ENCODE results near the gene DDIT3. TPM values are rescaled to one million over a fixed set of nuclear protein-coding genes. Genes with fewer than 3 reads are reported as not detected.
"Not testable (repeated sequence)": the region's sequence is repeated elsewhere in the genome, so short reads cannot be mapped to it uniquely, and the experiment has no call there.

The DDIT3 gene
- total and polyA plus RNA-seq, 7 experiments from 2014 or later = 15.9 to 124 (median 48.8) TPM

DNA sequence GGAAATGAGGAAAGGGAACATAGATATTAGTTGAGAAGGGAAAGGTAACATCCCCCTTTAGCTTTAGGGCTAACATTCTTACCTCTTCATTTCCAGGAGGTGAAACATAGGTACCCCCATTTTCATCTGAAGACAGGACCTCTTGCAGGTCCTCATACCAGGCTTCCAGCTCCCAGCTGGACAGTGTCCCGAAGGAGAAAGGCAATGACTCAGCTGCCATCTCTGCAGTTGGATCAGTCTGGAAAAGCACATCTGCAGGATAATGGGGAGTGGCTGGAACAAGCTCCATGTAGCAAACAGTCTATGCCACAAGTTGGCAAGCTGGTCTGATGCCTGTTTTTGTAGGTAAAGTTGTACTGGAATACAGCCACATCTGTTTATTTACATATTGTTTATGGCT, 3.1 kb downstream of the DDIT3 start:
- Mint-ChIP-seq H3K4me3 (peak overlapping the region in 4 of 10 donors; percentile 38 to 68 (median 46)), H3K36me3 (peaks cover 5 to 42% (median 28%) of the 10 kb centered on the region in 5 donors)
- intact Hi-C loops (cut with micrococcal nuclease) = no loop called here

DNA sequence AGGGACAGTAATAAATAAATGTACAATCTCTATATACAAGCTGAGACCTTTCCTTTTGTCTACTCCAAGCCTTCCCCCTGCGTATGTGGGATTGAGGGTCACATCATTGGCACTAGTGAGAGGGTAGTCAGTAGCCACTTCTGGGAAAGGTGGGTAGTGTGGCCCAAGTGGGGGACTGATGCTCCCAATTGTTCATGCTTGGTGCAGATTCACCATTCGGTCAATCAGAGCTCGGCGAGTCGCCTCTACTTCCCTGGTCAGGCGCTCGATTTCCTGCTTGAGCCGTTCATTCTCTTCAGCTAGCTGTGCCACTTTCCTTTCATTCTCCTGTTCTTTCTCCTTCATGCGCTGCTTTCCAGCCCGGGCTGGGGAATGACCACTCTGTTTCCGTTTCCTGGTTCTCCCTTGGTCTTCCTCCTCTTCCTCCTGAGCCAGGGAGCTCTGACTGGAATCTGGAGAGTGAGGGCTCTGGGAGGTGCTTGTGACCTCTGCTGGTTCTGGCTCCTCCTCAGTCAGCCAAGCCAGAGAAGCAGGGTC, 3.6 kb downstream of the DDIT3 start:
- no peaks in the 10 kb centered on the region for H3K9me3 ChIP-seq (ENCODE audit: control insufficient read depth in 2 of 3, low read length in 3 of 3)
- intact Hi-C loops (cut with micrococcal nuclease) = no loop called here
- H3K4me3 ChIP-seq (ENCODE audit: low read length) = no peak overlapping the region
- H3K27me3 ChIP-seq (ENCODE audit: control insufficient read depth in 2 of 2, insufficient read depth in 2 of 2, low read length in 2 of 2) = no peaks in the 10 kb centered on the region
- no peak overlapping the region for H3K27ac ChIP-seq (ENCODE audit: low read depth, low read length)
- ChIA-PET POLR2A (interaction anchor here (0.6 to 3.4 kb wide), 13 partner anchors 8 to 797 kb away, joined by 3 to 16 read pairs (median 4); partner anchors contain the start of genes ARHGAP9 and GLI1), CTCF (no interaction called here)
- H3K36me3 ChIP-seq (ENCODE audit: control insufficient read depth in 2 of 3, insufficient read depth in 3 of 3, low read length in 3 of 3) = peaks cover 19 to 59% (median 21%) of the 10 kb centered on the region in 3 experiments
- H3K4me1 Mint-ChIP-seq = peaks cover 25 to 56% (median 38%) of the 10 kb centered on the region in 7 donors
- H3K36me3 Mint-ChIP-seq = peaks cover 5 to 46% (median 32%) of the 10 kb centered on the region in 5 donors
- H3K4me3 Mint-ChIP-seq = no peak overlapping the region
- H3K9me3 Mint-ChIP-seq = peaks cover 0 to 9% (median 0%) of the 10 kb centered on the region in 11 donors
- peaks cover 19 to 24% of the 10 kb centered on the region in 2 donors for H3K4me1 ChIP-seq (ENCODE audit: control insufficient read depth in 2 of 2, insufficient read depth in 2 of 2, low read length in 2 of 2)
- DNase-seq (no peak), ATAC-seq (no peak)
- H3K27ac Mint-ChIP-seq = peak overlapping the region in 7 of 9 donors; percentile 4 to 99 (median 64)
- peaks cover 0 to 4% (median 0%) of the 10 kb centered on the region in 5 donors for H3K27me3 Mint-ChIP-seq

More for the DNA sequence above, 3.1 kb downstream of the DDIT3 start:
- ChIA-PET POLR2A (interaction anchor here (0.5 to 3.4 kb wide), 10 partner anchors 13 to 798 kb away, joined by 3 to 16 read pairs (median 4); partner anchors contain the start of gene ARHGAP9), CTCF (no interaction called here)
- H3K4me3 ChIP-seq (ENCODE audit: low read length) = no peak overlapping the region
- Mint-ChIP-seq H3K9me3 (peaks cover 0 to 9% (median 0%) of the 10 kb centered on the region in 11 donors), H3K27me3 (peaks cover 0 to 6% (median 0%) of the 10 kb centered on the region in 5 donors), H3K27ac (peak overlapping the region in 7 of 9 donors; percentile 64 to 99 (median 72)), H3K4me1 (peaks cover 28 to 58% (median 43%) of the 10 kb centered on the region in 7 donors)
- no peak for DNase-seq
- H3K36me3 ChIP-seq (ENCODE audit: control insufficient read depth in 2 of 3, insufficient read depth in 3 of 3, low read length in 3 of 3) = peaks cover 14 to 54% (median 16%) of the 10 kb centered on the region in 3 experiments
- peaks cover 23 to 29% of the 10 kb centered on the region in 2 donors for H3K4me1 ChIP-seq (ENCODE audit: control insufficient read depth in 2 of 2, insufficient read depth in 2 of 2, low read length in 2 of 2)
- no peak for ATAC-seq
- H3K27ac ChIP-seq (ENCODE audit: low read depth, low read length) = peak overlapping the region; percentile 9
- H3K9me3 ChIP-seq (ENCODE audit: control insufficient read depth in 2 of 3, low read length in 3 of 3) = no peaks in the 10 kb centered on the region
- no peaks in the 10 kb centered on the region for H3K27me3 ChIP-seq (ENCODE audit: control insufficient read depth in 2 of 2, insufficient read depth in 2 of 2, low read length in 2 of 2)

DNA sequence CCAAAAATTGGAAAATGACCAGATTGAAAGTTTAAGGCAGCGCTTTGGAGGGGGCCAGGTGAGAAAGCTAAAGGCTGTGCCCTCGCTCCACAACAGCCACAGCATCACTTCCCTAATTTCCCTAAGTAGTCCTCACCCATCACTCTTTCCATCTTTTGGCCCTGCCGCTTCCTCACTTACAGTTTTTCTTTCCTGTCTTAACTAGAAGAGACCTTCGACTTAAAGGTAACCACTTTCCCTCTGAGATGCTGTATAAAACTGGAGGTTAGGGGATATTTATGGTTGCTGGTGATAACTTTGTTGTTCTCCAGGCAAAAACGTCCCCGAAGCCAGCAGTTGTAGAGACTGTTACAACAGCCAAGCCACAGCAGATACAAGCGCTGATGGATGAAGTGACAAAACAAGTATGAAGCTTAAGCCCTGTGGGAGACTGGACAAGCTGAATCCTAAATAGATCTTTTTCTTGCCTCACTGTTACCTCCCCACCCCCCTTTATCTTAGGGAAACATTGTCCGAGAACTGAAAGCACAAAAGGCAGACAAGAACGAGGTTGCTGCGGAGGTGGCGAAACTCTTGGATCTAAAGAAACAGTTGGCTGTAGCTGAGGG, 4.3 kb downstream of the DDIT3 start:
- Mint-ChIP-seq H3K4me1 (peaks cover 22 to 49% (median 32%) of the 10 kb centered on the region in 7 donors), H3K27ac (peak overlapping the region in 8 of 9 donors; percentile 32 to 70 (median 54)), H3K4me3 (no peak overlapping the region), H3K36me3 (peaks cover 5 to 46% (median 33%) of the 10 kb centered on the region in 5 donors), H3K9me3 (peaks cover 0 to 9% (median 0%) of the 10 kb centered on the region in 11 donors), H3K27me3 (peaks cover 0 to 4% (median 0%) of the 10 kb centered on the region in 5 donors)
- ChIA-PET CTCF (no interaction called here), POLR2A (interaction anchor here (0.7 to 3.4 kb wide), 10 partner anchors 8 to 57 kb away, joined by 3 to 16 read pairs (median 4); partner anchors contain the start of genes ARHGAP9 and GLI1)
- Histone ChIP-seq H3K9me3 (ENCODE audit: control insufficient read depth in 2 of 3, low read length in 3 of 3) (no peaks in the 10 kb centered on the region), H3K4me1 (ENCODE audit: control insufficient read depth in 2 of 2, insufficient read depth in 2 of 2, low read length in 2 of 2) (peaks cover 13 to 17% of the 10 kb centered on the region in 2 donors), H3K36me3 (ENCODE audit: control insufficient read depth in 2 of 3, insufficient read depth in 3 of 3, low read length in 3 of 3) (peaks cover 20 to 66% (median 27%) of the 10 kb centered on the region in 3 experiments), H3K27ac (ENCODE audit: low read depth, low read length) (peak overlapping the region; percentile 2), H3K4me3 (ENCODE audit: low read length) (no peak overlapping the region), H3K27me3 (ENCODE audit: control insufficient read depth in 2 of 2, insufficient read depth in 2 of 2, low read length in 2 of 2) (no peaks in the 10 kb centered on the region)
- intact Hi-C loops (cut with micrococcal nuclease) = no loop called here
- no peak for ATAC-seq
- no peak for DNase-seq

- intact Hi-C loops (cut with micrococcal nuclease) = no loop called here
- no peak overlapping the region for H3K4me3 Mint-ChIP-seq
- Histone ChIP-seq H3K4me3 (ENCODE audit: low read length) (no peak overlapping the region), H3K4me1 (ENCODE audit: control insufficient read depth in 2 of 2, insufficient read depth in 2 of 2, low read length in 2 of 2) (peaks cover 9 to 15% of the 10 kb centered on the region in 2 donors), H3K9me3 (ENCODE audit: control insufficient read depth in 2 of 3, low read length in 3 of 3) (no peaks in the 10 kb centered on the region), H3K27me3 (ENCODE audit: control insufficient read depth in 2 of 2, insufficient read depth in 2 of 2, low read length in 2 of 2) (no peaks in the 10 kb centered on the region), H3K27ac (ENCODE audit: low read depth, low read length) (peak overlapping the region; percentile 2), H3K36me3 (ENCODE audit: control insufficient read depth in 2 of 3, insufficient read depth in 3 of 3, low read length in 3 of 3) (peaks cover 20 to 70% (median 27%) of the 10 kb centered on the region in 3 experiments)
- ChIA-PET POLR2A (interaction anchor here (1.0 to 3.4 kb wide), 6 partner anchors 9 to 38 kb away, joined by 3 to 16 read pairs (median 8); partner anchors contain the start of gene ARHGAP9), CTCF (no interaction called here)
- H3K36me3 Mint-ChIP-seq = peaks cover 5 to 46% (median 33%) of the 10 kb centered on the region in 5 donors
- H3K4me1 Mint-ChIP-seq = peaks cover 22 to 44% (median 27%) of the 10 kb centered on the region in 7 donors
- no peak for DNase-seq
- peaks cover 0 to 9% (median 0%) of the 10 kb centered on the region in 11 donors for H3K9me3 Mint-ChIP-seq
- H3K27me3 Mint-ChIP-seq = peaks cover 0 to 2% (median 0%) of the 10 kb centered on the region in 5 donors
- peak overlapping the region in 5 of 9 donors; percentile 4 to 60 (median 49) for H3K27ac Mint-ChIP-seq
- no peak for ATAC-seq
Measured at GRCh38 chr12:57515408-57515933, 4.8 kb downstream of the DDIT3 start.

- Histone ChIP-seq H3K9me3 (ENCODE audit: control insufficient read depth in 2 of 3, low read length in 3 of 3) (no peaks in the 10 kb centered on the region), H3K36me3 (ENCODE audit: control insufficient read depth in 2 of 3, insufficient read depth in 3 of 3, low read length in 3 of 3) (peaks cover 21 to 76% (median 27%) of the 10 kb centered on the region in 3 experiments), H3K27me3 (ENCODE audit: control insufficient read depth in 2 of 2, insufficient read depth in 2 of 2, low read length in 2 of 2) (no peaks in the 10 kb centered on the region), H3K4me3 (ENCODE audit: low read length) (no peak overlapping the region), H3K27ac (ENCODE audit: low read depth, low read length) (no peak overlapping the region), H3K4me1 (ENCODE audit: control insufficient read depth in 2 of 2, insufficient read depth in 2 of 2, low read length in 2 of 2) (peaks cover 9 to 15% of the 10 kb centered on the region in 2 donors)
- intact Hi-C loops (cut with micrococcal nuclease) = no loop called here
- ATAC-seq (peak; percentile 7), DNase-seq (no peak)
- ChIA-PET POLR2A (interaction anchor here (1.5 to 3.4 kb wide), 4 partner anchors 9 to 38 kb away, joined by 5 to 10 read pairs (median 8); no protein-coding TSS in a partner anchor), CTCF (interaction anchor here (0.6 to 1.7 kb wide), 2 partner anchors 38 to 207 kb away, joined by 4 read pairs; no protein-coding TSS in a partner anchor)
- Mint-ChIP-seq H3K27me3 (no peaks in the 10 kb centered on the region), H3K36me3 (peaks cover 5 to 46% (median 33%) of the 10 kb centered on the region in 5 donors), H3K9me3 (peaks cover 0 to 5% (median 0%) of the 10 kb centered on the region in 11 donors), H3K27ac (peak overlapping the region in 5 of 9 donors; percentile 4 to 85 (median 65)), H3K4me1 (peaks cover 22 to 41% (median 24%) of the 10 kb centered on the region in 7 donors), H3K4me3 (no peak overlapping the region)
Measured at GRCh38 chr12:57514720-57515407, 5.5 kb downstream of the DDIT3 start.

- H3K27ac Mint-ChIP-seq = peak overlapping the region in 5 of 9 donors; percentile 32 to 85 (median 65)
- POLR2A ChIA-PET = interaction anchor here (0.6 to 3.4 kb wide), 7 partner anchors 8 to 177 kb away, joined by 3 to 9 read pairs (median 4); no protein-coding TSS in a partner anchor
Measured at GRCh38 chr12:57514246-57514645, 6.1 kb downstream of the DDIT3 start.

More at GRCh38 chr12:57514246-57514645, 6.1 kb downstream of the DDIT3 start:
- H3K4me3 ChIP-seq (ENCODE audit: low read length); ATAC-seq; H3K27me3 ChIP-seq (ENCODE audit: control insufficient read depth in 2 of 2, insufficient read depth in 2 of 2, low read length in 2 of 2); H3K27me3 Mint-ChIP-seq; DNase-seq; H3K9me3 Mint-ChIP-seq; H3K27ac ChIP-seq (ENCODE audit: low read depth, low read length); intact Hi-C loops (cut with micrococcal nuclease); H3K4me3 Mint-ChIP-seq; H3K9me3 ChIP-seq (ENCODE audit: control insufficient read depth in 2 of 3, low read length in 3 of 3): not testable (repeated sequence)
- H3K36me3 Mint-ChIP-seq = peaks cover 5 to 48% (median 38%) of the 10 kb centered on the region in 5 donors
- Histone ChIP-seq H3K36me3 (ENCODE audit: control insufficient read depth in 2 of 3, insufficient read depth in 3 of 3, low read length in 3 of 3) (peaks cover 24 to 80% (median 27%) of the 10 kb centered on the region in 3 experiments), H3K4me1 (ENCODE audit: control insufficient read depth in 2 of 2, insufficient read depth in 2 of 2, low read length in 2 of 2) (peaks cover 2 to 14% of the 10 kb centered on the region in 2 donors)
- peaks cover 19 to 39% (median 21%) of the 10 kb centered on the region in 7 donors for H3K4me1 Mint-ChIP-seq
- CTCF ChIA-PET = interaction anchor here (0.6 to 1.7 kb wide), 2 partner anchors 37 to 207 kb away, joined by 4 read pairs; no protein-coding TSS in a partner anchor
